CD14-positive monocyte (primary cell): ENCODE results near the gene SLC1A3. TPM values are rescaled to one million over a fixed set of nuclear protein-coding genes. Genes with fewer than 3 reads are reported as not detected.
"Not testable (repeated sequence)": the region's sequence is repeated elsewhere in the genome, so short reads cannot be mapped to it uniquely, and the experiment has no call there.

Experiments used
- DNase-seq, 3 donors: peaks; one replicate each; pipeline ENCODE4 v3.0.0-alpha.2; 2011 to 2022
- H2AFZ ChIP-seq: 2 replicates; pipeline ENCODE4 v1.6.0; 2012; ENCODE audit warnings: mild to moderate bottlenecking, low read depth, low read length, inconsistent platforms; ENCODE audit not compliant: insufficient read depth, poor library complexity, severe bottlenecking
- H3K27ac ChIP-seq, 2 donors: 1 replicate in 1 of 2; 2 replicates in 1 of 2; pipeline ENCODE4 v1.5.1; 2012 to 2013; ENCODE audit warnings: low read length in 2 of 2, control low read depth in 1 of 2, inconsistent platforms in 1 of 2, low read depth in 1 of 2, mild to moderate bottlenecking in 1 of 2
- H3K27me3 ChIP-seq, 2 donors: one replicate each; pipeline versions ENCODE4 v1.6.0 to v1.6.1; 2011 to 2013; ENCODE audit warnings: low read length in 2 of 2; ENCODE audit not compliant: control insufficient read depth in 2 of 2, insufficient read depth in 2 of 2
- H3K36me3 ChIP-seq, 2 donors: replicated peaks in 1 of 2; 1 replicate in 1 of 2; 2 replicates in 1 of 2; pipeline versions ENCODE4 v1.5.1 to v1.6.1; 2012 to 2013; ENCODE audit warnings: low read length in 2 of 2, control low read depth in 1 of 2, inconsistent platforms in 1 of 2, mild to moderate bottlenecking in 1 of 2; ENCODE audit not compliant: insufficient read depth in 2 of 2, control insufficient read depth in 1 of 2
- H3K4me1 ChIP-seq, 2 donors: 1 replicate in 1 of 2; 2 replicates in 1 of 2; pipeline versions ENCODE4 v1.5.1 to v1.6.1; 2012 to 2013; ENCODE audit warnings: low read length in 2 of 2, control low read depth in 1 of 2, inconsistent platforms in 1 of 2, mild to moderate bottlenecking in 1 of 2, moderate library complexity in 1 of 2; ENCODE audit not compliant: insufficient read depth in 2 of 2, control insufficient read depth in 1 of 2
- H3K4me2 ChIP-seq: replicated peaks from 2 replicates; pipeline ENCODE3; 2012; ENCODE audit warnings: low read length, moderate library complexity, mild to moderate bottlenecking; ENCODE audit not compliant: poor library complexity, severe bottlenecking; ENCODE audit errors: extremely low read depth
- H3K4me3 ChIP-seq, 3 experiments: fragments of 200-600 bp in 1 of 3; sonication (generic) in 1 of 3; replicated peaks in 1 of 3; 1 replicate in 2 of 3; 2 replicates in 1 of 3; pipeline ENCODE4 v1.5.1; 2011 to 2013; ENCODE audit warnings: low read length in 3 of 3, mild to moderate bottlenecking in 3 of 3, control low read depth in 2 of 3, low read depth in 2 of 3, inconsistent platforms in 1 of 3, moderate library complexity in 1 of 3
- H3K79me2 ChIP-seq: 2 replicates; pipeline ENCODE4 v1.6.0; 2012; ENCODE audit warnings: mild to moderate bottlenecking, control low read depth, inconsistent platforms, low read length, moderate library complexity; ENCODE audit not compliant: insufficient read depth
- H3K9ac ChIP-seq: 2 replicates; pipeline ENCODE4 v1.6.0; 2017; ENCODE audit warnings: low read length, mild to moderate bottlenecking; ENCODE audit not compliant: insufficient read depth, poor library complexity, severe bottlenecking
- H3K9me3 ChIP-seq, 2 donors: replicated peaks in 1 of 2; 1 replicate in 1 of 2; 2 replicates in 1 of 2; pipeline versions ENCODE4 v1.5.1 to v1.6.1; 2012 to 2013; ENCODE audit warnings: low read length in 2 of 2, control low read depth in 1 of 2; ENCODE audit not compliant: control insufficient read depth in 1 of 2, insufficient read depth in 1 of 2
- H4K20me1 ChIP-seq: 2 replicates; pipeline ENCODE4 v1.6.0; 2012; ENCODE audit warnings: mild to moderate bottlenecking, low read length, control low read depth, moderate library complexity; ENCODE audit not compliant: insufficient read depth
- H3K27ac Mint-ChIP-seq, 7 donors: one replicate each; pipeline ENCODE4 v1.8.0; 2020; ENCODE audit warnings: mild to moderate bottlenecking in 7 of 7, mixed read lengths in 7 of 7, moderate library complexity in 6 of 7, inconsistent platforms in 2 of 7
- H3K27me3 Mint-ChIP-seq, 3 donors: one replicate each; pipeline ENCODE4 v1.8.0; 2021 to 2022; ENCODE audit warnings: low read depth in 3 of 3, mild to moderate bottlenecking in 3 of 3, mixed read lengths in 3 of 3, moderate library complexity in 3 of 3, inconsistent platforms in 1 of 3
- H3K36me3 Mint-ChIP-seq, 2 donors: one replicate each; pipeline ENCODE4 v1.8.0; 2020; ENCODE audit warnings: mixed read lengths in 2 of 2, inconsistent platforms in 1 of 2, mild to moderate bottlenecking in 1 of 2
- H3K4me1 Mint-ChIP-seq: one replicate; pipeline ENCODE4 v1.8.0; 2020; ENCODE audit warnings: mild to moderate bottlenecking, mixed read lengths
- H3K4me3 Mint-ChIP-seq, 2 donors: one replicate each; pipeline ENCODE4 v1.8.0; 2020; ENCODE audit warnings: mild to moderate bottlenecking in 2 of 2, mixed read lengths in 2 of 2, moderate library complexity in 1 of 2
- H3K9me3 Mint-ChIP-seq, 7 donors: one replicate each; pipeline ENCODE4 v1.8.0; 2020 to 2022; ENCODE audit warnings: mixed read lengths in 7 of 7, mild to moderate bottlenecking in 6 of 7, moderate library complexity in 6 of 7, inconsistent platforms in 2 of 7
- whole genome bisulfite sequencing: methylation state at CpG from one replicate; pipeline ENCODE4 v1.1.5; 2013; ENCODE audit warnings: missing lambda C conversion rate; ENCODE audit not compliant: insufficient coverage; 5-methylcytosine and 5-hydroxymethylcytosine counted together
- intact Hi-C, 2 donors: fragments of 100-400 bp; cut with micrococcal nuclease; formaldehyde crosslinking; loops; one replicate each; pipeline versions ENCODE4 v1.15.0 to v1.15.1; 2023
- polyA plus RNA-seq, 3 donors: library from polyadenylated mRNA; depleted of rRNA in 1 of 3; unstranded in 2 of 3; stranded (reverse) in 1 of 3; fragments of 300-500 nt in 2 of 3; fragments of >200 nt in 1 of 3; fragmentation: Illumina TruSeq in 2 of 3; gene quantifications; 1 replicate in 2 of 3; 2 replicates in 1 of 3; pipeline ENCODE4 v1.2.3, GENCODE V29; 2012 to 2021
- TF ChIP-seq, protein P1 (sequence below): fragments of 200-600 bp; IDR thresholded peaks from one replicate; pipeline ENCODE4 v1.8.0; 2022; ENCODE audit warnings: antibody characterized with exemption, mild to moderate bottlenecking

SLC1A3 gene
- polyA plus RNA-seq, 3 donors: 1.2 to 3.3 (median 1.3) TPM

DNA sequence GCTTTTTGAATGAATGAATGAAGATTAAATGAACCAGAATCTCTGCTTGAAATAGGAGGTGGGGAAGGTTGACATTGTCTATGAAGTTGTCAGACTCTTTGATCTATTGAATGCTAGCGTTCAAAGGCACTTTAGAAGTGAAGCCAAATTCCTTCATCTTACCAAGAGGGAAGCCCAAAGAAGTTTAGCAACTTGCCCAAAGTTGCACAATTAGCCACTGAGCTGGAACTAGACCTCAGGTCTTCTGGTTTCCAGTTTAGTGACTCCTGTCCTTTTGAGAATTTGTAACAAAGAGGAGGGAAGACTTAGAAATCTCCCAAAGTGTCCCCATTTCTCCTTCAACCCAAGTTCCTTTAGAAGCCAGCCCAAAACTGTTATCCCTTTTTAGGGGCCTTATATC lies 20.7 kb upstream of the SLC1A3 start:
- intact Hi-C loops: no loop called here

DNA sequence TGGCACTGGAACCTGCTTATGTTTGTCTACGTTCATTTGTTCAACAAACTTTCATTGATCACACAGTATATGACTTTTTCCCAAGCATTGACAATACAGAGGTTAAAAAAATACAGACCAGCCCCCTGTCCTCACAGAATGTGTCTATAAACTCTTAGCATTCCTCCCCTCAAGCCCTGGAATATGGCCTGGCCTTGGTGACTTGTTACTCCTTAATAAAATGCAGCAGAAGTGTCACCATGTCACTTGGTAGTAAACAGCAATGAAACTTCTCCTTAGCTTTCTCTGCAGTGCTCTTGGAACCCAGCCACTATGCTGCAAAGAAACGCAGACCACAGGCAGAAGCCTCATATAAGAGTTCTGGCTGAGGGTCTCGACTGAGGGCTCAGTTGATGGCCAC lies 19.1 kb upstream of the SLC1A3 start:
- Mint-ChIP-seq H3K27me3 (peaks cover 0 to 6% (median 2%) of the 10 kb centered on the region in 3 donors), H3K4me1 (peaks cover 13% of the 10 kb centered on the region)
- H4K20me1 ChIP-seq: no peaks in the 10 kb centered on the region

More for the DNA sequence above, 20.7 kb upstream of the SLC1A3 start:
- Histone ChIP-seq H3K9me3 (no peaks in the 10 kb centered on the region), H3K9ac (no peak overlapping the region), H3K4me3 (no peak overlapping the region), H3K4me1 (peaks cover 8 to 11% of the 10 kb centered on the region in 2 donors), H4K20me1 (no peaks in the 10 kb centered on the region), H3K79me2 (no peaks in the 10 kb centered on the region), H3K27ac (no peak overlapping the region), H3K36me3 (no peaks in the 10 kb centered on the region), H3K27me3 (no peaks in the 10 kb centered on the region), H2AFZ (no peak overlapping the region), H3K4me2 (no peak overlapping the region)
- H3K9me3 Mint-ChIP-seq: peaks cover 0 to 4% (median 0%) of the 10 kb centered on the region in 7 donors
- peaks cover 0 to 4% (median 2%) of the 10 kb centered on the region in 3 donors for H3K27me3 Mint-ChIP-seq
- DNase-seq: peak in 2 of 3 donors; percentile 32 to 40
- H3K4me1 Mint-ChIP-seq: peaks cover 13% of the 10 kb centered on the region
- TF ChIP-seq, protein P1, sequence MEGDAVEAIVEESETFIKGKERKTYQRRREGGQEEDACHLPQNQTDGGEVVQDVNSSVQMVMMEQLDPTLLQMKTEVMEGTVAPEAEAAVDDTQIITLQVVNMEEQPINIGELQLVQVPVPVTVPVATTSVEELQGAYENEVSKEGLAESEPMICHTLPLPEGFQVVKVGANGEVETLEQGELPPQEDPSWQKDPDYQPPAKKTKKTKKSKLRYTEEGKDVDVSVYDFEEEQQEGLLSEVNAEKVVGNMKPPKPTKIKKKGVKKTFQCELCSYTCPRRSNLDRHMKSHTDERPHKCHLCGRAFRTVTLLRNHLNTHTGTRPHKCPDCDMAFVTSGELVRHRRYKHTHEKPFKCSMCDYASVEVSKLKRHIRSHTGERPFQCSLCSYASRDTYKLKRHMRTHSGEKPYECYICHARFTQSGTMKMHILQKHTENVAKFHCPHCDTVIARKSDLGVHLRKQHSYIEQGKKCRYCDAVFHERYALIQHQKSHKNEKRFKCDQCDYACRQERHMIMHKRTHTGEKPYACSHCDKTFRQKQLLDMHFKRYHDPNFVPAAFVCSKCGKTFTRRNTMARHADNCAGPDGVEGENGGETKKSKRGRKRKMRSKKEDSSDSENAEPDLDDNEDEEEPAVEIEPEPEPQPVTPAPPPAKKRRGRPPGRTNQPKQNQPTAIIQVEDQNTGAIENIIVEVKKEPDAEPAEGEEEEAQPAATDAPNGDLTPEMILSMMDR: no peak
- no CpG with 5 or more reads among the region's 1 CpG for WGBS
- peak overlapping the region in 1 of 2 donors; percentile 26 for H3K4me3 Mint-ChIP-seq
- H3K27ac Mint-ChIP-seq: peak overlapping the region in 2 of 7 donors; percentile 33 to 85
- H3K36me3 Mint-ChIP-seq: no peaks in the 10 kb centered on the region

DNA sequence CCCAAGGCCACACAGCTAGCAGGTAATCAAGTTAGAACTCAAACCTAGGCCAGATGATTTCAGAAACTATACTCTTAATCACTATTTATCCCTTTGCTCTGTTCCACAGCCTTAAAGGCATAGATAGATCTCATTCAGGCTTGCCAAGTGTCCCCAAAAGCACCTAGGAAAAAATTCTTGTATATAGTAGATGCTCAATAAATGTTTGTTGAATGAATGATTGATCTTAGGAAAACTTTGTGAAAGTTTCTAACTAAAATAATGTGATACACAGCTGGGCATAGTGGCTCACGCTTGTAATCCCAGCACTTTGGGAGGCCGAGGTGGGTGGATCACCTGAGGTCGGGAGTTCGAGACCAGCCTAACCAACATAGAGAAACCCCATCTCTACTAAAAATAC lies 16.7 kb upstream of the SLC1A3 start:
- H3K27me3 Mint-ChIP-seq, H3K36me3 ChIP-seq, H3K79me2 ChIP-seq, H3K9me3 Mint-ChIP-seq, H3K27me3 ChIP-seq, DNase-seq, H3K4me3 ChIP-seq, H3K4me2 ChIP-seq, H4K20me1 ChIP-seq, H3K9me3 ChIP-seq, H3K36me3 Mint-ChIP-seq, H3K27ac Mint-ChIP-seq, intact Hi-C loops, H2AFZ ChIP-seq, H3K27ac ChIP-seq, H3K4me3 Mint-ChIP-seq, H3K9ac ChIP-seq: not testable (repeated sequence)
- peaks cover 31% of the 10 kb centered on the region for H3K4me1 Mint-ChIP-seq
- peaks cover 20 to 30% of the 10 kb centered on the region in 2 donors for H3K4me1 ChIP-seq
- WGBS: 100% methylated on average over 2 of the region's 4 CpGs

More for the DNA sequence above, 19.1 kb upstream of the SLC1A3 start:
- Histone ChIP-seq H2AFZ (no peak overlapping the region), H3K4me3 (no peak overlapping the region), H3K36me3 (no peaks in the 10 kb centered on the region), H3K4me1 (peaks cover 8 to 11% of the 10 kb centered on the region in 2 donors), H3K79me2 (no peaks in the 10 kb centered on the region), H3K9me3 (no peaks in the 10 kb centered on the region), H3K27ac (no peak overlapping the region), H3K9ac (no peak overlapping the region), H3K27me3 (no peaks in the 10 kb centered on the region), H3K4me2 (no peak overlapping the region)
- TF ChIP-seq, protein P1: no peak
- intact Hi-C loops: no loop called here
- Mint-ChIP-seq H3K4me3 (no peak overlapping the region), H3K27ac (no peak overlapping the region), H3K36me3 (no peaks in the 10 kb centered on the region), H3K9me3 (peaks cover 0 to 4% (median 0%) of the 10 kb centered on the region in 7 donors)
- WGBS: 100% methylated on average over 1 of the region's 3 CpGs
- DNase-seq: no peak
